Measurements from ENCODE around the gene RAB4A.

RAB4A gene, protein sequence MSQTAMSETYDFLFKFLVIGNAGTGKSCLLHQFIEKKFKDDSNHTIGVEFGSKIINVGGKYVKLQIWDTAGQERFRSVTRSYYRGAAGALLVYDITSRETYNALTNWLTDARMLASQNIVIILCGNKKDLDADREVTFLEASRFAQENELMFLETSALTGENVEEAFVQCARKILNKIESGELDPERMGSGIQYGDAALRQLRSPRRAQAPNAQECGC

GRCh38 chr1:229270547-229271447 is at the start of gene RAB4A:
RAB4A (plus strand) TSS chr1:229271111; CDS start chr1:229271340, 229 bp downstream.
- DNase-seq: peak; percentile 65

- no peak for DNase-seq
These were observed 48.8 kb upstream of the RAB4A start for GRCh38 chr1:229222081-229222480.

DNA sequence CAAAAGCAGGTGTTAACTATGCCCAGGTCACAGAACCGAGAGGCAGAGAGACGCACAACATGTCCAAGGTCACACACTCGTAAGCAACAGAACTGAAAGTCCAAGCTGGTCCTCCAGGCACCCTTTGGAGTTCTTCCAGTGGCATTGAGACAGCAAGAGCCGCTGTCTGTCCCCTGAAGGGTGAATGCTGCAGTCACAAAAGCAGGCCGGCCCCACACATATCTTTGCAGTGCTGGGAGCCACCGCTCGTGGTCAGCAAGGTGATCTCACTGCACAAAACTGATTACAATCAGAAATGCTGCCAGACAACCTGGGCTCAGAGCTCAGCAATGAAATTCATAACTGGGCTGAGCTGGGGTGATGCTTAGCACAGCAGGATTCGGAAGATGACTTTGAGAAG is 47.4 kb upstream of the RAB4A start:
- DNase-seq: no peak

GRCh38 chr1:229224308-229224707 is 46.6 kb upstream of the RAB4A start:
- DNase-seq: no peak

DNA sequence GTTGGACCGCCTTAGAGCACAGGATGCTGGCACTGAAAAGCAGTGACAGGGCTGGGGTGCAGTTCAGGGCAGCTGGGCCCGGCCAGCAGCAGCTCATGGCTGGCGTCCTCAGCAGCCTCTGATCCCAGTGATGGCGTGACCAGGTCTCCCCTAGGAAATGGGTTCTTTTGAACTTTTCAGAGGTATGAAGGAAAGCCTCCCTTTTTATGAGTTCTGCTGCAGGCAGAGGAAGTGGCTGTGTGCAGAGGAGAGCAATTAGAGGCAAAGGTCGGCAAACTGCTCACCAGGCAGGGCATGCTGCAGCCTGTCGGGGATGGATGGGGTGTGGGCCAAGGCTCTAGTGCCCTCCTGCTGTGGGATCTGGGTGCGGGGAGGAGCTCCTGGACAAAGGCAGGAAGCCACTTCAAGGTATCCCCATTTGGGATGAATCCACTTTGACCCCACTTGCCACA is 45.6 kb upstream of the RAB4A start:
- DNase-seq: no peak

DNA sequence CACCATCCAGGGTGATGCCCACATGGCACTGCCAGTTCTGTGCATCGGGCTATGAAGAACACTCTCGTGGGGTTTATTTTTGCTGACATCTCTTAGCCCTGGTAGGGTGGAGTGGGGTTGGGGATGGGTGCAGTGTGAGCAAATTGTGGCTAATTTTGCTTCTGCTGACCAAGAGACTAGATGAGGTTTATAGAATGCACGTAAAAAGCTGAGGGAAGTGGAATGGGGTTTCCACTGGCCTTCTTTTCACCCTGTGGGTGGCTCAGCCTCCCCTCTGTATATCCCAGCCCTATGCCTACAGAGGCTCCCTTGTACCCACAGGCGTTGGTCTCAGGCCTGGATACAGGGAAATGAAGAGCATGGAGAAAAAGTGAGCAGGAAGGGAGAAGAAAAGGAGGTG is 44.1 kb upstream of the RAB4A start:
- DNase-seq: no peak

- DNase-seq: peak; percentile 11
These were observed 43.5 kb upstream of the RAB4A start for GRCh38 chr1:229227298-229227919.

GRCh38 chr1:229228522-229228921 is 42.4 kb upstream of the RAB4A start:
- no peak for DNase-seq

- no peak for DNase-seq
These were observed 41.7 kb upstream of the RAB4A start for GRCh38 chr1:229229137-229229720.

DNA sequence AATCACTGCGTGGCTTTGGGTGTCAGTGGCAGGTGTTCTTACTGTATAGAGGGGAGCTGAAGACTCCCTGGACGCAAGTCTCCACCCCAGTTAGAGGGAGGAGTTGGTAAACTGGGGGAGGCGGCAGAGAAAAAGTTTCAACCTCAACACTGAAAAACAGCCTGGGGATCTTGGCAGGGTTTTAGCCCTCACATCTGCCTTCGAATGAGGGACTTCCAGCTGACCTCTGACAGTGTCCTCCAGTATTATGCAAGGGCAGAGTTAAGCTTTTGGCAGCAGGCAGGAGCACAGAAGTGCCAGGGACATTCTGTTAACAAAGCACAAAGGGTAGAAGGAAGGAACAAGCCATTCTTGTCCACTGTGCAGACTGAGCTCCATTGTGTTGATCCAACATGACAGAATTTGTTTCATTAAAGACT is 41.2 kb upstream of the RAB4A start:
- no peak for DNase-seq

DNA sequence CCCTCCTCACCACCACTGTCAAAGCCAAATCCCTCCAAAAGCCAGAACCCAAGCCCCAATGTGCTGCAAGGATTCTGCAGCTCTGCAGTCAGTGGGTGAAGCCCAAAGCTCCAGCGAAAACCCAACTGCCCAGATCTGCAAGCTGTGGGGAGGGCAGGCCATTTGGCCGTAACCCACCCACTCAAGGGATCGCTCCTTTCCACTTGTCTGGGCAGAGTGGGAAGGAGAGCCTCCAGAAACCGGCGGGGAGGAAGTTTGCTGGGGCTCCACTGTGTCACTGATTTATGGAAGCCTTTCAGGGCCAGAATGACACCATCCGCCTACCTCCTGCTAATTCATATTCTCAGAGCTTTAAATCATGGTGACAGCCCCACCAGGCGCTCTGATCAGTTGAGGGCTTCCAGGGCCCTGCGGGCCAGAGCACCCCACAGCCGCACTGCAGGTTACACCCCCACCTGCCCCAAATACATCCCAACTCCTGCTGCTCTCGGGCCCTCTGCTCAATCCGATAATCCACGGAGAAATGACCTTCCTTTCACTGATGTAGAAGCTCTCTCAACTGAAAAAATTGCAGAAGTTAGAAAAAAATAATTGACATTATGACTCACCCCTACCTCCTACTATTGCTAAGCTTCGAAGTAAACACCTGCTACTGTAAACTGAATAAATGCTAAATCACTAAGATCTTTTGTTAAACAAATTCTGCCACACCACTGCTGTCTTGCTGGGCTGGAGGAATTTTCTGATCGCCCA is 40.6 kb upstream of the RAB4A start:
- no peak for DNase-seq

DNA sequence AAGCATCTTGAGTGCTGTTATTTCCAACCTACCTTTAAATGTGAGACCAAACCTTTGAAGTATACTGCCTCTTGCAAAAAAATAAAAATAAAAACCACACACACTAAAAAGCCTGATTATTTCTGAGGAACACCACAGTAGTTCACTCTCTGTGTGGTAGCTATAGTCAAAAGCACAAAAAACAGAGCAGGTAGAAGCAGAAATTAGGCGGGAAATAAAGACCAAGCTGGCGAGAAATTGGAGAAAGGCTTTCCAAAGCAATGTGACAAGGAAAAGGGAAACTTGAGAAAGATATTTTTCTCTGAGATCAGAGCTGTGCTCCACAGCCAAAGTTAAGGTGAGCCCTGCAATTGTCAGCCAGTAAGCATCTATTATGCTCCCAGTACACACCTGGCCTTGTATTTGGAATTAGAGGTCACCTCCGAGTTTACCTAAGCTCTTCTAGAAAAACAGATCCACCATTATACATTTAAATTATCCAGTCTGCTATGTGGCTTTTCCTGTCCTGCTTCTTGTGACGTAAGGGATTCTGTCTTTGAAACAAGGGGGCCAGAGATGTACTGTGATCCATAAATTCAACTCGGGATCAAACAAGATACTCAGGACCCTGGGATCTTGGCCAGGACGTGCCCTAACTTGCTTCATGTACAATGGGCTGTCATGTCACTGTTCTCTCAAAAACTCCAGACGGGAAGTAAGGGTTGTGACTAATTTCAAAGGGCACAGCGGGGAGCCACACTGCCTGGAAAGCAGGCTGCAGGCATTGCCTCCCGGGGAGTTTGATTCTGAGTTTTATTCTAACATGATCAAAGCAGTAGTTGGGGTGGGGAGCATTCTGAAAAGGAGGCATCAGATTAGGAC is 39.8 kb upstream of the RAB4A start:
- no peak for DNase-seq

- DNase-seq: no peak
These were observed 39.2 kb upstream of the RAB4A start for GRCh38 chr1:229231754-229232119.

DNA sequence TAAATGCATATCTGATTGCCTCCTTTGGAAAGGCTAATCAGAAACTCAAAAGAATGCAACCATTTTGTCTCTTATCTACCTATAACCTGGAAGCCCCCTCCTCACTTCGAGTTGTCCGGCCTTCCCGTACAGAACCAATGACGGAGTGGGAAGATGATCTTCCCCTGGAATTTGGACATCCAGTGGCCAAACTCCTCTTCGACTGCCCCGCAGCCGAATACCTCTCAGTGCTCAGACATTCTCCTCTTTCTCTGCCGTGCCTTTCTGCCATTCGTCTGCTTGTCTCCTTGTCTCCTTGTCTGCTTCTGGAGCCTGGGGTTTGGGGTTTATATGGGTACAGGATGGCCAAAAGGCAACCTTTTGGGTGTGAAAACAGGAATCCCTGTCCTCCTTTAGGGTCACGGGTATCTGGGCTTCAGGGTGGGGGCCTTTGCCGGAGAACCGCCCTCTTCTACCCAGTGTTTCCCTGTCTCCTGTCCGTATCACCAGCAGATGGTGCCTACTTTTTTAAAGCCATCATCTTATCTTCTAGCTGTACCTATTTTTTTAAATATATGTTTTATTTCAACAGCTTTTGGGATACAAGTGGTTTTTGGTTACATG is 35.9 kb upstream of the RAB4A start:
- DNase-seq: no peak

DNA sequence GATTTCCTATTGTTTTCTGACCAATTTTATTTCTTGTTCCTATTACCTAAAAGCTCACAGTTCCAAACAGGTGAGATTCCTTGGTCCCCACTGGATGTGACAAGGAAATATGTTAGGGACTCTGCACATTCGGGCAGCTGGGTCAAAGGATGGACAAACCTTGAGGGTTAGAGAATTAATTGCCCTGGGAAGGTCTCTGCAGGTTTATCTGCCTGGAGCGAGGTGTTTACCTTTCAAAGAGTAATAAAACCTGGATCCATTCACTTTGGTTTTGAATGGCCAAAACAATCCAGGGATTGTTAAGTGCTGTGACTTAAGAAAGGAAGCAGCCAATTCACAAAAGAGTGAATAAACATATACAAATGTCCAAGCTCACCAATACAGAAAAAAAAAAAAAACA is 33.6 kb upstream of the RAB4A start:
- DNase-seq: no peak

GRCh38 chr1:229238231-229238630 is 32.7 kb upstream of the RAB4A start:
- no peak for DNase-seq

DNA sequence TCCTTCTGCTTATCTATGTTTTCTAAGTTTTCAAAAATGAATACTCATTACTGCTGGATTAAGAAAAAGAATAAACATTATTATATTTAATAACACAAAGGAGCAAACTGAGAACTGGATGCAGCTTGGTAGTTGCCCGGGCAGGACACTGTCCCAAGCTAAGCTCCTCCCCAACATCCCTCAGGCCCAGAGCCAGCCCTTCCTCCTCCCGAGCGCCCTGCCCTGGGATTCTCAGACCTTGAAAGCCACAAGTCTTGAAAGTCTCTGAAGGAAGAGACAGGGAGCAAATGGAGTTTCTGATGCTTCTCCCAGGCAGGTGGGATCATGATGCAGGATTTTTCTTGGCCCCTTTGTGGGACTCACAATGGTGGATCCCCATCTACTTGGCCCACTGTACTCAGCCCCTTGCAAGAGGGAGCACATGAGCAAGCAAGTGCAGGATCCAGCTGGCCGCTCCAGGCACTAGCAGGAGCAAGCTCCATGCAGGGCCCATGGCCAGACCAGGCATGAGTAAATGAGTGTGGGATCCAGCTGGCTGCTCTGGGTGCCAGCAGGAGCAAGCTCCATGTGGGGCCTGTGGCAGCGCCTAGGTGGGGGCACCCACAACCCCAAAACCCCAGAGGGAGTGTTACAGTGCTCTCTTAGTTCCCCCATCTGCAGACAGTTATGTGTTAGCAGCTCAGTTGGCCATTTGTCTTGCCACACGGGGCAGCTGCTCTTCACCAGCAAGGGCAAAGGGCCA is 32.1 kb upstream of the RAB4A start:
- DNase-seq: no peak

- DNase-seq: no peak
These were observed 30.4 kb upstream of the RAB4A start for GRCh38 chr1:229240532-229240931.

GRCh38 chr1:229241390-229241789 is 29.5 kb upstream of the RAB4A start:
- no peak for DNase-seq

DNA sequence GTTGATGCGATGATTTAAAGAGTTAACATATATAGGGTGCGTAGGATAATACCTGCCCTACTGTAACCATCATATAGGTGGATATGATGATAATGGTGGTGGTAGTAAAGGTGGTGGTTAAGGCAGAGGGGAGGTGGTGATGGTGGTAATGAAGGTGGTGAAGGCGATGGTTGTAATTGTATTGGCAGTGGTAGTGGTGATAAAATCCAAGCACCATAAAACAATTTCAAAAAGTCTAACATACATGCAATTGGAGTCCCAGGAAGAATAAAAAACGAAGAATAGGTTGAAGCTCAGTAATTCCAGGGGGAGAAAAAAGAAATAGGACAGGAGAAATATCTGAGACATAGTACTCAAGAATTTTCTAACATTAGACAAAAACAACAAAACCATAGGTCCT is 27.3 kb upstream of the RAB4A start:
- no peak for DNase-seq

- no peak for DNase-seq
These were observed 26.8 kb upstream of the RAB4A start for GRCh38 chr1:229244091-229244490.

Data from GF-D8 (cell line).